ENCODE results near the gene HHATL.

Gene HHATL, protein sequence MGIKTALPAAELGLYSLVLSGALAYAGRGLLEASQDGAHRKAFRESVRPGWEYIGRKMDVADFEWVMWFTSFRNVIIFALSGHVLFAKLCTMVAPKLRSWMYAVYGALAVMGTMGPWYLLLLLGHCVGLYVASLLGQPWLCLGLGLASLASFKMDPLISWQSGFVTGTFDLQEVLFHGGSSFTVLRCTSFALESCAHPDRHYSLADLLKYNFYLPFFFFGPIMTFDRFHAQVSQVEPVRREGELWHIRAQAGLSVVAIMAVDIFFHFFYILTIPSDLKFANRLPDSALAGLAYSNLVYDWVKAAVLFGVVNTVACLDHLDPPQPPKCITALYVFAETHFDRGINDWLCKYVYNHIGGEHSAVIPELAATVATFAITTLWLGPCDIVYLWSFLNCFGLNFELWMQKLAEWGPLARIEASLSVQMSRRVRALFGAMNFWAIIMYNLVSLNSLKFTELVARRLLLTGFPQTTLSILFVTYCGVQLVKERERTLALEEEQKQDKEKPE

DNA sequence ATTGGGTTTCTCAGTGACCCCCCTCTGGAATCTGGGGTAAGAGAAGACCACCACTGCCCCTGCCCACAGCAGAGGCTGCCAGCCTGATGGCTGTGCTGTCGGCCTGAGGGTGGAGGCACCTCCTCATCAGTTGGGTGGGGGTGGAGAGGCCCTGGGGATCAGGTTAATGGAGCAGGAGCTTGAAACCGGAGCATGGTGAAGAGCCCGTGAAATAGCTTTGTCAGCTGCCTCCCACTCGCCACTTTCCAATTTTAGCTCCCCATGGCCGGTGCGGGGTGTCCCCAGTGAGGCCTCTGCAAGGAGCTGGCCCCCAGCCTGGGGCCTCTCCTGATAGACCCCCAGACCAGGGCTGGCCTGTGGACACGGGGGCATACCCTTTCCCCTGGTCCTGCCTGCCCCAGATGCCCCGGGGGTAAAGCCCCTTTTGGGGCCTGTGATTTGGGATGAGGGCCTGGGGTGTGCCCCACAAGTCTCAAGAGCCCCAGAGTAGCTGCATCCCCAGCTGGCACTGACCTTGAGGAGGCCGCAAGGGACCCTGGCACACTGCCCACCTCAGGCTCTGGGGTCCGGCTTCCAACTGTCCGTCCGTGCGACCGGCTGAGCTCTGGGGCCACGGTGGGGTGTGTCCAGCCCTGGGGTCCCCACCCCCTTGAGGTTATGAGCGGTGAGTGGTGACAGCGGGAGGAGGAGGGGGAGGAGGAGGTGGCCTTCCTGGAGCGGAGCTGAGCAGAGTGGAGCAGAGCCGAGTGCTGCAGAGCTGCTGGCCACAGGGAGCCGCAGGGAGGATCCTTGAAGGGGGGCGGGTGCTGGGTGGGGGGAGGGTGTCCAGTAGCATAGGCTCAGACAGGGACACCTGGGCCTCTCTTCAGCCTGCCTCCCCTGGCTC, at the start of gene HHATL:
TSS of gene HHATL (minus strand) at position 733 of the 886 bp plus-strand sequence. CDS start 1,972 bp downstream, outside the sequence.
- no peak for DNase-seq
- TF ChIP-seq GATA1 (IDR thresholded peaks at IDR 0.05; ENCODE audit: low read depth, low read length): no peak
- no peak for TF ChIP-seq POLR2A (IDR thresholded peaks at IDR 0.05; ENCODE audit: low read length)

DNA sequence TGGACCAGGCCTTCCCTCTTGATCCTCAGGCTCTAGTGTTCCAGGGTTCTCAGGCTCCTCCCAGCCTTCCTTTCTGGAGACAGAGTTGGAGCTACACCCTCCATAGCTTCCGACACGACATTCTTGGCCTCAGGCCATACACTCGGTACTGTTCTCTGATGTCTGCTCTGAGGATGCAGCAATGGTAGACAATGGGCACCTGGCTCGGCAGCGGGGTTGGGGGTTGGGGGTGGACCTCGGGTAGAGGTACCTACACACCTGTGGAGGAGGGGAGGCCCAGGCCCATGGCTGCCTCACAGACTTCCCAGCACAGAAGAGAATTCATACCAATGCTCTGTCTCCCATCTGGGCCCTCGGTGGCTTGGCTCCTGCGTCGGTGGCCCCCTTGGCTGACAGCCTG, 49.0 kb upstream of the HHATL start:
- TF ChIP-seq POLR2A (IDR thresholded peaks at IDR 0.05; ENCODE audit: low read length) (no peak), GATA1 (IDR thresholded peaks at IDR 0.05; ENCODE audit: low read depth, low read length) (no peak)
- no peak for DNase-seq

DNA sequence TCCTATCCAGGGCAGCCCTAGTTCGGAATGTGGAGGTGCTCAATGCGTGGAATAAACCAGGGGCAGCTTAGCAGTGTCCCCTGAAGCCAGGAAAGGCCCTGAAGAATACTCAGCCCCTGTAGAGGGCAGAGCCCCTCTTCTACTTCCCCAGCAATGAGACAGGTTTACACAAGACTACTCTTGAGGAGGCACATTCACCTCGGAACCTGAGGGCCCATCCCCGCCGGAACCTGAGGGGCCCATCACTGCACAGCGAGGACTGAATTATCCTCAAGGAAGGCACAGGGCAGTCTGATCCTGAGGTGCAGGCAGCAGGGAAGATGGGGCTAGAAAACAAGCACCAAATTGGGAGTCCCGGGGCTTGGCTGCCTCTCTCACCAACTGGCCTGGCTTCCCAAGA, 48.2 kb upstream of the HHATL start:
- TF ChIP-seq POLR2A (IDR thresholded peaks at IDR 0.05; ENCODE audit: low read length) (no peak), GATA1 (IDR thresholded peaks at IDR 0.05; ENCODE audit: low read depth, low read length) (no peak)

DNA sequence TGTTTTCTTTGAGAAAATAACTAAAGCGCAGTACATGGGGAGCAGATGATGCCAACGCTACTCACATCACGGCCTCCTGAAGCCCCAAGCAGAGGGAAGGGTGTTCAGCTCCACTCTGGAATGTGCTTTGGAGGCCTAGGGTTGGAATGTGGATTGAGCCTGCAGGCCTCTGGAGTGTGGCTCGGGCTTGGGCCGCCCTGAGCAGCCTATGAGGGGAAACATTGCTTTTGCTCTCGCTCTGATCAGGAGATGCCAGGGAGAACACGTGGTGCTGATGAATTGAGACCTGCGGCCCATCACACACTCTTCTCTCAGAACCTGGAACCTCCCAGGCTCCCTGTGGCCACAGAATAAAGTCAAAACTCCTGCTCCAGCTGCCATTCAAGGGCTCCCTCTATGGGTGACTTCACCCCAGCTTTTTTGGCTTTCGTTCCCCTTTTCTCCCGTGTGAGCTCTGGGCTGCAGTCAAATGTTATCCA, 47.2 kb upstream of the HHATL start:
- TF ChIP-seq GATA1 (IDR thresholded peaks at IDR 0.05; ENCODE audit: low read depth, low read length): no peak
- no peak for TF ChIP-seq POLR2A (IDR thresholded peaks at IDR 0.05; ENCODE audit: low read length)

More for the DNA sequence above, 48.2 kb upstream of the HHATL start:
- no peak for DNase-seq

DNA sequence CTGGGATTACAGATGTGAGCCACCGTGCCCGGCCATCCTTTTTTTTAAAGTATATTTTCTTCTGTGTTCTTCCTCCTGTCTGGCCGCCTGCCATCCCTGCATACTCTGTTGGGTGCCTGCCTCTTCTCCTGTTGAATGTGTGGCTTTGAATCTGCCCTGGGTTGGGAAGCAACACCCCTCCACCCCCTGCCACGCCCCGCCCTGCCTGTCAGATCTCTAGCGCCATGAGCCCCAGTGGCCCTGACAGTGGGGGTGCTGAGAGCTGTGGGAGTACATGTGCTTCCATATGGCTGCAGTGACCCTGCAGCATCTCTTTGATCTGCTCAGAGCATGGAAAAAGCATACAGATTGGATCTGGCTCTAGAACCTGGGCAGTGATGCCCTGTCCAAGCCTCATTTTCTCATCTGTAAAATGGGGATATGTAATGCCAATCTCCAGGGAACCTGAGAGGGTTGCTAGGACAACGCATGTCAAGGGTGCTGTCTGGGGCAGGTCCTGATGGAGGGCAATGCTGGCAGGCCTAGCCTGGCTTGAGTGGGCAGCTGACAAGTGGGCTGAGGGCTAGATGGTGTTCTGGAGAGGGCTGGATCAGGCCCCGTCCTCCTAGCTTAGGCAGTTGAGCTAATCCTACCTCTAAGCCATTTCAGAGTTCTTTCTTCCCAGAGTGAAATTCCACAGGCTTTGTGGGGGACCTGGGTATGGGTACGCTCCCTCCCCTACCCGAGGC, 46.6 kb upstream of the HHATL start:
- no peak for DNase-seq
- TF ChIP-seq GATA1 (IDR thresholded peaks at IDR 0.05; ENCODE audit: low read depth, low read length) (no peak), POLR2A (IDR thresholded peaks at IDR 0.05; ENCODE audit: low read length) (no peak)

More for the DNA sequence above, 47.2 kb upstream of the HHATL start:
- peak in 1 of 2 experiments; percentile 14 for DNase-seq

DNA sequence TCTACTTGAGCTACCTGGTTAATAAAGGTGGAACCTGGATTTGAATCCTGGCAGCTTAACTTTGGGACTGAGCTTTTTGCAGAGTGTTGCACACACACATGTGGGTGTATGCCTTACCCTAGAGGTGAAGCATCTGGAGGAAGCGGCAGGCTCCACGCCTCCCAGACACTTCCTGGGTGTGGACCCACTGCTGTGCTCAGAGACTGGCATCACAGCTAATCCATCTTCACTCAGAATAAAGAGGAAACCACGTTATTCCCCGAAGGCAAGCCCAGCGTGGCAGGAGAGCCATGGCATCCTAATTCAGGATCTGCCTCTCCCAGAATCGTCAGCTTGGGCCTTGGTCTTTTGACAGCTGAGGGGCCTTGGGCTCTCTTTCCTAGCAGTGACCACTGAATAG, 45.0 kb upstream of the HHATL start:
- DNase-seq: no peak
- no peak for TF ChIP-seq GATA1 (IDR thresholded peaks at IDR 0.05; ENCODE audit: low read depth, low read length)
- no peak for TF ChIP-seq POLR2A (IDR thresholded peaks at IDR 0.05; ENCODE audit: low read length)

DNA sequence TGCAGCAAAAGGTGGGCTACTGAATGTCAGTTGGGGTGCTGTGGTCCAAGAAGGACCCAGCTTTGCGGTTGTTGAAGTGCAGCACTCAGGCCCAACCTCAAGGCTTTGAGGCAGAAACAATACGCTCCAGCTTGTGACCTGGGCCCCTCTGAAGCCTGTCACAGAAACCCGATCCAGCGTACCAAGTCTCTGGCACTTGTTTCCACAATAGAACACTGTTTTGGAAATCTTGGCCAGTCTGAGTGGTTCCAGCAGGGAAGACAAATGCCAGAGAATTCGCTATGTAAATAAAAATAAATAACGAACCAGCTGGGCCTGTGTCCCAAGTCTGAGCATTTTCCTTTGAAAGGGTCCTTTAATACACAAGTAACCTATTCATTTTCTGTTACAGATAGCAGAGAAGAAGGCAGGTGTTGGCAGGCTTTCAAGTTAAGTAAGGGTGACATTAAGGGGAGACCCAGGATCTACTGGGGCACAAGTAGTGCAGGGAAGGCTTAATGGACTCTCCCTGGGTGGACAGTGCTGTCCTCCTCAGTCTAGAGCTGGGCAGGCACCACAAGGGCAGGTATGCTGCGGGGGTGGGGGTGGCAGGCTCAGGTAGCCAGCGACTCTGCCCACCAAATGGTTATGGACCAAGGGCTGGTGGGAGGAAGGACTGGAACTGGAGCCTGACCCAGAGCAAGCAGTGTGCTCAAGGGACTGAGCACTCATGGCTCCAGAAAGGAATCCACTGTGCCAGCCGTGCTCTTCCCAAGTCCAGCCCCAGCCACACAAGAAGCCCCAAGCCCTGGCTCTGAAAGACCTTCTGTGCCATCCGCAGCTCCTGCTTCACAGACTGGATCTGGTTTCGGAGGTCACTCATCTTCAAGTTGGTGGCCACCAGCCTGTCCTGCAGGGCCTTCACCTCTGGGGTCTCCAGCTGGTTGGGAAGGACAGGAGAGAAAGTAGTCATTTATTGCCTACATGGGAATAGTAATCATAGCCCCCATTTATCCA, 44.2 kb upstream of the HHATL start:
- DNase-seq: no peak
- TF ChIP-seq GATA1 (IDR thresholded peaks at IDR 0.05; ENCODE audit: low read depth, low read length): no peak
- TF ChIP-seq POLR2A (IDR thresholded peaks at IDR 0.05; ENCODE audit: low read length): no peak

DNA sequence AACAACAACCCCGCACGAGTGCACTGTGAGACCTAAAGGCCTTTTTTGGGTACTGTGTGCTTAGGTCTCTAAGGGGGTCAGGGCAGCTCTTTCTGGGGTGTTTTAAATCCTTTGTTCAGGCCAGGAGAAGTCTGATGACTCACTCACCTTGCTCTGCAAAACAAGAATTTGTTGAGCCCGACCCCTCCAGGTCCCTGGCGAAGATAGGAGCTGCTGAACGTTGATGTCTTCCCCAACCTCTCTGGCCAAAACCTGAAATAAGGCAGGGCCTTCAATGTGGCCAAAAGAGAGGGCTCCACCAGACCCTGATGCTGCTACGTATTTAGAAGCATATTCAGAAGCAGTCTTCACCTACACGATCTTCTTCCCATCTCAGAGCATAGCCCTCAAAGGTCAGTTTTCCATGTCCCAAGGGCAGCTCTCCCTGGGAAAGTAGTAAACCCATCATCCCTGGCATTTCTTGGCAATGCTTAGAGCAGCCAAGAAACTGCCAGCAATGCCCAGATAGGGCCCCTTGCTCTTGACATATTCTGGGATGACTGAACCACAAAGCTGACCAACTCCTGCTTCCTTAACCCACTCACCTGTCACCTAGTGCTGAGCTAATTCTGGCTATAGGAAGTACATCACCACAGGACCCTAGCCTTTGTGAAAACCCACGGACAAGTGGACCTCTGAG, 43.3 kb upstream of the HHATL start:
- TF ChIP-seq GATA1 (IDR thresholded peaks at IDR 0.05; ENCODE audit: low read depth, low read length) (no peak), POLR2A (IDR thresholded peaks at IDR 0.05; ENCODE audit: low read length) (no peak)
- DNase-seq: no peak

DNA sequence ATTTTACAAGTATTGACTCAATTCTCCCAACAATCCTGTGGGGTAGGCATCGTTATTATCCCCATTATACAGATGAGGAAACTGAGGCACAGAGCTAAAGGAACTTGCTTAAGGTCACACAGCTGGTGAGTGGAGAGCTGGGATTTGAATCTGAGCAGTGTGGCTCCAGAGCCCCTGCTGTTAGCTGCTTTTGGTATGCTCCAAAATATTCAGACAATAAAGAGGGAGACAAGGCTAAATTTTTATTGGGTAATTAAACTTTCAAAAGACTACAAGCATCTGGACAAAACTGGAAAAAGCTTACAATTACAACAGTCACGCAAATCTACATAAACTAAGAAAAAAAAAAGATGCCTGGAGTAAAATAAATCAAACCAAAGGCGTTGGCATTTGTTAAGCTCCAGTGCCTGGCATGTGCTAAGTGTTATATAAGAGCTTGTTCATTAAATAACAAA, 42.7 kb upstream of the HHATL start:
- TF ChIP-seq POLR2A (IDR thresholded peaks at IDR 0.05; ENCODE audit: low read length): no peak
- TF ChIP-seq GATA1 (IDR thresholded peaks at IDR 0.05; ENCODE audit: low read depth, low read length): no peak
- DNase-seq: no peak

DNA sequence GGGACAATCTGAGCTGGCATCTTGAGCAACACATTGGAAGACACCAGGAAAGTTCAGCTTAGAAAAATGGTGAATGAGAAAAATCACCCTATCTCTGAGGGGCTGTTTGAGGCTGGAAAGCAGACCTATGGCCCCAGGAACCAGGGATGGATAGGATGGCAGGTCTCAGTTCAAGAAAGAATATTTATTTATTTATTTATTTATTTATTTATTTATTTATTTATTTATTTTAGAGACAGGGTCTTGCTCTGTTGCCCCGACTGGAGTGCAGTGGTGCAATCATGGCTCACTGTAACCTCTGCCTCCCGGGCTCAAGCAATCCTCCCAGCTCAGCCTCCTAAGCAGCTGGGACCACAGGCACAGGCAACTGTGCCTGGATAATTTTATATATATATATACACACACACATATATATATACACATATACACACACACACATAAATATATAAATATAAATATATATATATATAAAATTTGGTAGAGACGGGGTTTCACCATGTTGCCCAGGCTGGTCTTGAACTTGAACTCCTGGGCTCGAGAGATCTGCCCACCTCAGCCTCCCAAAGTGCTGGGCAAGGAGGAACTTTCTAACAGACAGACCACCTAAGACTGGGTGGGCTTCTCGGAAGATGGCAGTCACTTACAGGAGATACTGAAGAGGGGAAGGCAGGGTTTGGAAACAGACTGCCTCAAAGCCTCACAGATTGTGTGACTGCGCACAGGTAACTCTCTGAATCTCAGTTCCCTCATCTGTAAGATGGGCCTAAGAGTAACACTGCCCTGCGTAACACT, 40.8 kb upstream of the HHATL start:
- DNase-seq: no peak
- no peak for TF ChIP-seq GATA1 (IDR thresholded peaks at IDR 0.05; ENCODE audit: low read depth, low read length)
- TF ChIP-seq POLR2A (IDR thresholded peaks at IDR 0.05; ENCODE audit: low read length): no peak

DNA sequence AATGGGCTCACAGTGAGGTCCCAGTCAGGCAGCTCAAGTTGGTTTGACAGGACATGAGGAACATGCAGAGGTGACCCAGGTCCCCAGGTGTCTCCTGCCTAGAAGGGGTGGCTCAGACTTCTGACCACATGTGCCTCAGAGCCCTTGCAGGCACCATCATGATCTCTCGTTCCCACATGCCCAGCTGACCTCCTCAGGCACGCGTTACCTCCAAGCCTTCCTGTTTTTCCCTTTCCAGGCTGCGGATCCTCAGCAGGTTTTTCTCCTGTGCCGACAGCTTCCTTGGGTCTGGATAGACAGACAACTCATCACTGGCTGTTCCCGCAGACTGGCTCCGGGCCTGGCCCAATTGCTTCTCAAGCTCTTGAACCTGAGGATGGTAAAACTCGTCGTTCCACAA, 40.1 kb upstream of the HHATL start:
- no peak for TF ChIP-seq GATA1 (IDR thresholded peaks at IDR 0.05; ENCODE audit: low read depth, low read length)
- TF ChIP-seq POLR2A (IDR thresholded peaks at IDR 0.05; ENCODE audit: low read length): no peak
- DNase-seq: no peak

Measured in erythroblast (primary cell).